ENCODE measurements around the gene PGM1.
A peak's percentile ranks its signal among the peaks of the same experiment; 100 is the strongest.

PGM1 gene

GRCh38 chr1:63669151-63669961 is 76.1 kb downstream of the PGM1 start:
- no peak for DNase-seq

GRCh38 chr1:63670164-63670563 is 77.0 kb downstream of the PGM1 start:
- DNase-seq, result no peak

GRCh38 chr1:63671514-63671913 is 78.3 kb downstream of the PGM1 start:
- DNase-seq, result no peak

DNA sequence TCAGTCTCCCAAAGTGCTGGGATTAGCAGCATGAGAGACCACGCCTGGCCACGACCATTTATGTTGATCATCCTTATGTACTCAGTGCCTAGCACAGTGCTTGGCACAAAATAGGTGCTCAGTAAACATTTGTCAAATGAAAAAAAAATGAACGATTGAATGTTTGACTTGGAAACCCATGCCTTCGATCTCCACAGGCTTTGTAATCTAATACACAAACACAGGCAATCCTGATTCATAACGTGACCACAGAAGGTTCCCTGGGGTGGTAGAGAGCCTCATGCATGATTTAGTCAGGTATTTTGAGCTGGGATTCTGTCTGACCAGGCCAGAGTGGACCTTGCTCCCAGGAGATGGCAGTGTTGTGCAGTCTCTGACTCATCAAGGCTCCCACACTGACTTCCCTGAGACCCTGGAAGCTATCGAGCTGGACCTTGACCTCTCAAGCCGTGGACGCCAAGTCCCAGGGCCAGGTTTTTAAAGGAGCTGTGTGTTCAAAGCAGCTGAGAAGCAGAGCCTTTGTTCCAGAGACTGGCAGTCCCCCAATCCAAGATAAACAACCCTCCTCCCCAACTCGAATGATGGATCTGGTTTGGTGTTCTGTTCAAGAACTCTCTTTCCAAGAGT is 81.1 kb downstream of the PGM1 start:
- peak; percentile 26 for DNase-seq

GRCh38 chr1:63674865-63675419 is 81.7 kb downstream of the PGM1 start:
- no peak for DNase-seq

- DNase-seq, result no peak
Measured at GRCh38 chr1:63675420-63675931, 82.3 kb downstream of the PGM1 start.

DNA sequence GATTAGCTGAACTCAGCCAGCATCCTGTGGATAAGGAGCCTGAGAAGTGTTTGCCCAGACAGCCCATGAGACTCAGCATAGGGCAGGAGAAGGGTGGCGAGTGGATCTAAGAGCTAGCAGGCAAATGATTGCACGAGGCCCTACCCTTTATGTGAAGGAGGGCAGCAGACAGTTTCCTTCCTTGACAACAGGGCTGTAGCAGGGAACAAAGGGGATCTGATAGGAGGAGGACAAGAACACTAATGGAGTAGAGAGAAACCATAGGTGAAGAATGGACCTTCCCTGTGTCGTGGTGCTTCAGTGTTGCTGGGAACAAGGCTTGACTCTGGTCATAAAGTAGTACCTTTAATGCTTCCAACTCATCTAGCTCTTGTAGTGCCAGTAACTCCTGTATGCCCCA is 84.3 kb downstream of the PGM1 start:
- no peak for DNase-seq

DNA sequence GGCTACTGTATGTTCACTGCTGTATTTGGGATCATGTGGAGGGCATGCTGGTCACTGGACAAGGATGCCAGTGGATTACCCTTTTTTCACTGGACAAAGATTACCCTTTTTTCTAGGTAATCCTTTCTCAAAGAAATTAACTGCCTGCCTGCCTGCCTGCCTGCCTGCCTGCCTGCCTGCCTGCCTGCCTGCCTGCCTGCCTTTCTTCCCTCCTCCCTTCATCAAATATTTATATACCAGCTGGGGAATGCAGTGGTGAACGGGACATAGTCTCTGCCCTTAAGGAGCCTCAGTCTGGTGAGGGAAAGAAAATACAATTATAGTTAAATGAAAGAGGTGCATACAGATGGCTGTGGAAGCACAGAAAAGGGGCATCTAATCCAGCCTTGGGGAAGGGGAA is 85.0 kb downstream of the PGM1 start:
- DNase-seq, result no peak

DNA sequence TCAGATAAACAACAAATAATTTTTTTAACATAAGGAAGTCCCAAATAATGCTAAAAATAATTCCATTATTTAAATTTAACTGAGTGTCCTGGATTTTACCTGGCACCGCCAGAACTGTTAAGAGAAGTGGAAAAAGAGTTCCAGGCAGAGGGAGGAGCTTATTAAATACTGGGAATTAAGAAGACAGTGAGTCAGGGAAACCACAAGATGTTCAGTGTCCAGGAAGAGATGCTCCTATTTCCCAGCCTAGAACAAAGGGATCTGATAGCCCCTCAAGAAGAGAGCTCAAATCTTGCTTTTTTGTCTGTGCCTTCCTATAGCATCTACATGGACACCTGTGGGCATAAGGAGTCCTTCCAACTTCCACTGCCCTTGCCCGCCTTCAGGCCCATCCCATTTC is 85.9 kb downstream of the PGM1 start:
- no peak for DNase-seq

- no peak for DNase-seq
Measured at GRCh38 chr1:63679589-63679988, 86.4 kb downstream of the PGM1 start.

GRCh38 chr1:63682936-63683335 is 89.7 kb downstream of the PGM1 start:
- DNase-seq, result no peak

- no peak for DNase-seq
Measured at GRCh38 chr1:63683759-63684158, 90.5 kb downstream of the PGM1 start.

GRCh38 chr1:63686696-63687095 is 93.5 kb downstream of the PGM1 start:
- DNase-seq, result no peak

DNA sequence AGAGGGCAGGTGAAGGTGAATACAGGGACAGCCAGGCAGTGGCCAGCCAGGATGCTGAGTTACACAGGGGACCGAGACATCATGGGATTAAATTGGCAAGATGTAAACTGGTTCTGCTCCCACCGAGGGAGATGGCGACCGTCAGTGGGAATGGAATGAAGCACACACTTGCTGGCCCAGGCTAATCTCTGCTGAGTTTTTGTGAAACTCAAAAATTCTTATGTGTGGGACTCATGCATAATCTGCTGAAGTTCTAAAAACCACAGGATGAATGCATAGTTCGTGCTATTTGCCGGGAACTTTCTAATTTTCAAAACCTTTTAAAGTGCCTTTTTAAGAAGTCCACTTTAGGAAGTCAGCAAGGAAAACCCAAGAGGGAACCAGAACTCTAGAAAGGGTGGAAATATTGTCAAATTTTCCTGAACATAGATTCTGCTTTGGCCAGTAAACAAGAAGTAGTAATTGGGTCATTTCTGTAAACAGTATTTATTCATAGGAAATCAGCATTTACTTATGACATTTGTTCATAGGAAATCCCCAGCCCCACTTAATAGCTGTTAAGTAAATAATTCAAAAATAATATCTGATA is 95.2 kb downstream of the PGM1 start:
- no peak for DNase-seq

DNA sequence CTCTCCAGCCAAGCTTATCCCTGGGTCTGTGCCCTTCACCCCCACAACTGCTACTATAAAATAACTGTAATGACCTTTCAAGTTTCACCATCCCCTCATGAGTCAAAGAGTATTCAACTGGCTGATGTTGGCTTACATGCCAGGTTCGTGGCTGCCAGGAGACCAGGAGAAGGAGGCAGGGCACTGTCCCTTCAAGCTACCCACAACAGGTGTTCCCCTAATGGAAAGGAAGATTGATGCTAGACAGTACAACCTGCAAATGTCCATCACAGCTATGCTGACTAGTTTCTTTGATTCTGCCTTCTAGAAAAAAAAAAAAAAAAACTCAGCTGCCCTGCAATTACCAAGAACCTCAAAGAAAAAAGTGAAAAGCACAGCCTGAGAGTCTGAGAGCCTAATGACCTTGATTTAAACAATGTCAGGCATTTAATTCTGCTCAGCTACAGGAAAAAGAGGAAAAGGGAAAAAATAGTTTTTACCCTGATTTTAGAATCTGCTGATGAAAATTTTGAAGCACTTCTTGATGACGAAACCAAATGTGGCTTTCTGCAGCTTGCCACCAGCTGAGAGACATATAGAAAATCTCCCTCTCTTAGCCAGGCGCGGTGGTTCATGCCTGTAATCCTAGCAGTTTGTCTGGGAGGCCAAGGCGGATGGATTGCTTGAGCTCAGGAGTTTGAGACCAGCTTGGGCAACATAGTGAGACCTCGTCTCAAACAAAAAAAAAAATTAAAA is 97.9 kb downstream of the PGM1 start:
- DNase-seq, result no peak

GRCh38 chr1:63691701-63692425 is 98.7 kb downstream of the PGM1 start:
- DNase-seq, result peak; percentile 59

- DNase-seq, result no peak
Measured at GRCh38 chr1:63693944-63694571, 100.8 kb downstream of the PGM1 start.

- no peak for DNase-seq
Measured at GRCh38 chr1:63698001-63698838, 105.0 kb downstream of the PGM1 start.

- DNase-seq, result no peak
Measured at GRCh38 chr1:63701187-63701586, 108.0 kb downstream of the PGM1 start.

GRCh38 chr1:63703701-63704107 is 110.5 kb downstream of the PGM1 start:
- no peak for DNase-seq

DNA sequence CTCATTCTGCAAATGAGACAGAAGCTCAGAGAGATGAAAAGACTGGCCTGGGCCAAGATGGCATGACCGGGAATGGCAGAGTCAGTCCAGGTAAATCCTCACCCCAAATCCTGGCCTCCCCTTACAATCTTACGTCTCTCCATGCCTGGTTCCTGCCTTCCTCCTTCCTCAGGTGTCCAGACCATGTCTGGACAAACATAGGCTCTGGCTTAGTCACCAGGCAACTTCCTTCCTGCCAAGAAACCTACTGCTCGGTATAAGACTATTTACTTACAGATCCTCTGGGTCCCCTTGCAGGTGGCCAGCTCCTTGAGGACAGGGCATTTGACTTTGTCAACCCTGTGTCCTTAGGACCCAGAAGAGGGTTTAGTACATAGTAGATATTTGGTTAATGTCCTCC is 111.2 kb downstream of the PGM1 start:
- DNase-seq, result no peak

All from activated CD4-positive, alpha-beta T cell treated with anti-CD3 and anti-CD28 coated beads, Interleukin-10, Interleukin-2, amounts not matched to agents 100 ng/mL and 50 ng/mL, durations not matched to agents 16 hours and 8 hours (primary cell).